ENCODE results near the gene PPIL4. TPM values are rescaled to one million over a fixed set of nuclear protein-coding genes. Genes with fewer than 3 reads are reported as not detected.

Gene PPIL4
- total and polyA plus RNA-seq, 2 donors (not counting 3 experiments of a cell fraction or from before 2014, with no cell fraction given), result 2.2 to 27.8 TPM

DNA sequence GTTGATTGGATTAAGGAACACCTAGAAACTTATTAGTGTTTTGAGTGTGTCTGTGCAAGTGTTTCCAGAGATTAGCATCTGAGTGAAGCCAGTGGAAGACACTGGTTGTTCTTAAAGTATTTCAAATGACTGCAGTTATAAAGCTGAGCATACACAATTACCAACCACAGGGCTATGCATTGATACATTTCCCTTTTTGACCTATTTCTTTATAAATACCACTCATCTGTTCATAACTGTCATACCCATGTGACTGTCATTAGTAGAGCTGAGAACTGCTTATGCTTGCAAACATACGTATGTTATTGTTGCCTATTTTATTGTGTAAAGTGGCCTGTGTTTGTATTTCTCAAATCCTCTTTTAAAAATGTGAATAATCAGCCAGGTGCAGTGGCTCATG is 45.7 kb downstream of the PPIL4 start:
- H3K9me3 ChIP-seq (replicated peaks; ENCODE audit: control insufficient read depth, insufficient read depth, low read length), result no peaks in the 10 kb centered on the region
- no peaks in the 10 kb centered on the region for H3K9me1 ChIP-seq (replicated peaks; ENCODE audit: control insufficient read depth, extremely low read depth, insufficient read depth, low read length)
- no peaks in the 10 kb centered on the region for H3K4me1 ChIP-seq (ENCODE audit: control insufficient read depth, extremely low read depth, insufficient read depth, low read length)
- no peaks in the 10 kb centered on the region for H3K79me2 ChIP-seq (ENCODE audit: control insufficient read depth, insufficient read depth, low read length)
- FAIRE-seq, result no peak
- ChIA-PET CTCF (interaction anchor here (1.2 kb wide), 1 partner anchor 472 kb away, joined by 3 read pairs; no protein-coding TSS in a partner anchor), POLR2A (no interaction called here)
- TF ChIP-seq EZH2 (IDR thresholded peaks at IDR 0.05; ENCODE audit: borderline replicate concordance, low read depth, low read length, severe bottlenecking) (no peak), GATA2 (IDR thresholded peaks at IDR 0.05; ENCODE audit: insufficient read depth, insufficient read length, low read depth, low read length) (no peak), FOS (IDR thresholded peaks at IDR 0.05; ENCODE audit: borderline replicate concordance, insufficient read depth, low read length) (no peak)
- no peak for DNase-seq (ENCODE audit: low read depth, low spot score)
- H3K4me3 ChIP-seq (replicated peaks in 1 of 3; ENCODE audit: insufficient read depth in 1 of 3, low read depth in 1 of 3, low read length in 3 of 3), result no peak overlapping the region
- H4K20me1 ChIP-seq (replicated peaks; ENCODE audit: control insufficient read depth, extremely low read depth, insufficient read depth, low read length), result no peaks in the 10 kb centered on the region
- intact Hi-C loops (cut with micrococcal nuclease) (no loop called here), dilution Hi-C loops (cut with MboI; ENCODE audit: extremely low pct_ligation_motif_present, low sequenced_read_pairs) (no loop called here)
- no peak overlapping the region for H3K4me2 ChIP-seq (ENCODE audit: insufficient read depth, low read length)
- H2AFZ ChIP-seq (ENCODE audit: low read depth, low read length), result no peak overlapping the region
- H3K27ac ChIP-seq (ENCODE audit: insufficient read depth, low read depth, low read length), result no peak overlapping the region
- H3K9ac ChIP-seq (replicated peaks; ENCODE audit: extremely low read depth, insufficient read depth, low read length), result no peak overlapping the region
- no peaks in the 10 kb centered on the region for H3K27me3 ChIP-seq (ENCODE audit: control insufficient read depth in 2 of 2, insufficient read depth in 2 of 2, low read length in 2 of 2)
- no TSS peak for BruUV-seq (replicated peaks)
- H3K36me3 ChIP-seq (ENCODE audit: control insufficient read depth in 2 of 2, extremely low read depth in 1 of 2, insufficient read depth in 2 of 2, low read length in 2 of 2), result no peaks in the 10 kb centered on the region

DNA sequence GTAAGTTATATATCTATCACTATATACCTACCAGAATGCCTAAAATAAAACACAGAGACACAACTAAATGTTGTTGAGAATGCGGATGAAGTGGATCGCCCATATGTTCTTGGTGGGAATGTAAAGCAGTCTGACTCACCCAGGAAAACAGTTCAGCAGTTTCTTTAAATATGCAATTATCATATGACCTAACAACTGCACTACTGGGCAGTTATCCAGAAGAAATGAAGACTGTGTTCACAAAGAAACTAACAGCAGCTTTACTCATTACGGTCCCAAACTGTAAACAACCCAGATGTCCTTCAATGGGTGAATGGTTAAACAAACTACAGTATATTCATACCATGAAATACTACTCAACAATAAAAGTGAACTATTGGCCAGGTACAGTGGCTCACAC is 46.8 kb downstream of the PPIL4 start:
- no peaks in the 10 kb centered on the region for H3K27me3 ChIP-seq (ENCODE audit: control insufficient read depth in 2 of 2, insufficient read depth in 2 of 2, low read length in 2 of 2)
- CTCF ChIA-PET, result interaction anchor here (0.8 to 1.0 kb wide), 2 partner anchors 18 to 470 kb away, joined by 3 to 4 read pairs; no protein-coding TSS in a partner anchor

More for the DNA sequence above, 46.8 kb downstream of the PPIL4 start:
- dilution Hi-C loops (cut with MboI; ENCODE audit: extremely low pct_ligation_motif_present, low sequenced_read_pairs), result no loop called here
- DNase-seq (ENCODE audit: low read depth, low spot score), result peak; percentile 57
- POLR2A ChIA-PET, result no interaction called here
- peak; percentile 58 for FAIRE-seq
- Histone ChIP-seq H3K4me3 (replicated peaks in 1 of 3; ENCODE audit: insufficient read depth in 1 of 3, low read depth in 1 of 3, low read length in 3 of 3) (no peak overlapping the region), H3K4me2 (ENCODE audit: insufficient read depth, low read length) (no peak overlapping the region), H3K9me3 (replicated peaks; ENCODE audit: control insufficient read depth, insufficient read depth, low read length) (no peaks in the 10 kb centered on the region), H4K20me1 (replicated peaks; ENCODE audit: control insufficient read depth, extremely low read depth, insufficient read depth, low read length) (no peaks in the 10 kb centered on the region), H3K9me1 (replicated peaks; ENCODE audit: control insufficient read depth, extremely low read depth, insufficient read depth, low read length) (no peaks in the 10 kb centered on the region), H3K36me3 (ENCODE audit: control insufficient read depth in 2 of 2, extremely low read depth in 1 of 2, insufficient read depth in 2 of 2, low read length in 2 of 2) (no peaks in the 10 kb centered on the region), H3K4me1 (ENCODE audit: control insufficient read depth, extremely low read depth, insufficient read depth, low read length) (no peaks in the 10 kb centered on the region), H3K27ac (ENCODE audit: insufficient read depth, low read depth, low read length) (no peak overlapping the region), H2AFZ (ENCODE audit: low read depth, low read length) (no peak overlapping the region), H3K9ac (replicated peaks; ENCODE audit: extremely low read depth, insufficient read depth, low read length) (no peak overlapping the region), H3K79me2 (ENCODE audit: control insufficient read depth, insufficient read depth, low read length) (no peaks in the 10 kb centered on the region)
- TF ChIP-seq, protein P1, sequence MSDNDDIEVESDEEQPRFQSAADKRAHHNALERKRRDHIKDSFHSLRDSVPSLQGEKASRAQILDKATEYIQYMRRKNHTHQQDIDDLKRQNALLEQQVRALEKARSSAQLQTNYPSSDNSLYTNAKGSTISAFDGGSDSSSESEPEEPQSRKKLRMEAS (IDR thresholded peaks at IDR 0.05; ENCODE audit: insufficient read depth, insufficient read length), result no peak
- peak; percentile 38 for TF ChIP-seq FOS (IDR thresholded peaks at IDR 0.05; ENCODE audit: borderline replicate concordance, insufficient read depth, low read length)
- TF ChIP-seq JUN (IDR thresholded peaks at IDR 0.05; ENCODE audit: borderline replicate concordance, insufficient read depth, insufficient read length, low read depth), result no peak
- no peak for TF ChIP-seq EZH2 (IDR thresholded peaks at IDR 0.05; ENCODE audit: borderline replicate concordance, low read depth, low read length, severe bottlenecking)
- no TSS peak for BruUV-seq (replicated peaks)
- intact Hi-C loops (cut with micrococcal nuclease), result no loop called here
